Neural progenitor cell (in vitro differentiated cells): ENCODE results near the gene ESPN.

ENCODE experiments used
- CTCF ChIP-seq: fragments of 200-600 bp; sonication (generic); IDR thresholded peaks from 2 replicates; pipeline ENCODE4 v1.5.1; 2017; ENCODE audit warnings: antibody characterized with exemption, mild to moderate bottlenecking
- EZH2 ChIP-seq: fragments of 200-600 bp; sonication (generic); IDR thresholded peaks from 2 replicates; pipeline ENCODE4 v1.6.1; 2017; ENCODE audit warnings: antibody characterized with exemption, mild to moderate bottlenecking, moderate library complexity
- EZH2phosphoT487 ChIP-seq: fragments of 200-600 bp; sonication (generic); IDR thresholded peaks from 2 replicates; pipeline ENCODE4 v1.6.1; 2017; ENCODE audit warnings: antibody characterized with exemption

GRCh38 chr1:6464514-6464836 lies 39.9 kb downstream of the ESPN start:
- no peak for TF ChIP-seq CTCF
- no peak for TF ChIP-seq EZH2
- TF ChIP-seq EZH2phosphoT487 = no peak
